HUES6 (cell line): ENCODE data around the gene LUC7L2.
"Not testable (repeated sequence)": the region's sequence is repeated elsewhere in the genome, so short reads cannot be mapped to it uniquely, and the experiment has no call there.

ENCODE experiments used
- H3K27ac ChIP-seq: 2 replicates; pipeline ENCODE4 v1.7.0; 2013; ENCODE audit warnings: low read depth, mild to moderate bottlenecking, low read length, inconsistent platforms
- H3K27me3 ChIP-seq: 2 replicates; pipeline ENCODE4 v1.6.1; 2013; ENCODE audit warnings: low read length; ENCODE audit not compliant: control insufficient read depth, insufficient read depth
- H3K36me3 ChIP-seq: 2 replicates; pipeline ENCODE4 v1.6.1; 2013; ENCODE audit warnings: low read length; ENCODE audit not compliant: control insufficient read depth, insufficient read depth
- H3K4me1 ChIP-seq: 2 replicates; pipeline ENCODE4 v1.6.1; 2013; ENCODE audit warnings: low read length; ENCODE audit not compliant: control insufficient read depth, insufficient read depth
- H3K4me3 ChIP-seq: 2 replicates; pipeline ENCODE4 v1.5.1; 2013; ENCODE audit warnings: low read depth, low read length
- H3K9ac ChIP-seq: one replicate; pipeline ENCODE4 v1.6.1; 2013; ENCODE audit warnings: mild to moderate bottlenecking, low read length
- H3K9me3 ChIP-seq: 2 replicates; pipeline ENCODE4 v1.6.1; 2013; ENCODE audit warnings: low read depth, low read length; ENCODE audit not compliant: control insufficient read depth, insufficient read depth

The LUC7L2 gene

DNA sequence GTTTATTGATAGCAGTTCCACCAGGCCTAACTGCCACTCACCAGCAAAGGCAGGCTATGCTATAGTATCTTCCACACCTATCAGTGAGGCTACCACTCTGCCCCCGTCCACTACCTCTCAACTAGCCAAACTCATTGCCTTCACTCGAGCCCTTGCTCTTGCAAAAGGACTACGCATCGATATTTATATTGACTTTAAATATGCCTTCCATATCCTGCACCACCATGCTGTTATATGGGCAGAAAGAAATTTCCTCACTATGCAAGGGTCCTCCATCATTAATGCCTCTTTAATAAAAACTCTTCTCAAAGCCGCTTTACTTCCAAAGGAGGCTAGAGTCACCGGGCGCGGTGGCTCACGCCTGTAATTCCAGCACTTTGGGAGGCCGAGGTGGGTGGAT is 105.4 kb downstream of the LUC7L2 start:
- H3K9ac ChIP-seq, H3K4me3 ChIP-seq, H3K36me3 ChIP-seq, H3K27ac ChIP-seq, H3K27me3 ChIP-seq: not testable (repeated sequence)
- Histone ChIP-seq H3K4me1 (peaks cover 32% of the 10 kb centered on the region), H3K9me3 (peaks cover 16% of the 10 kb centered on the region)

- not testable (repeated sequence) for H3K36me3 ChIP-seq, H3K4me3 ChIP-seq, H3K27me3 ChIP-seq, H3K27ac ChIP-seq, H3K9ac ChIP-seq
- H3K4me1 ChIP-seq: peaks cover 18% of the 10 kb centered on the region
- peaks cover 16% of the 10 kb centered on the region for H3K9me3 ChIP-seq
Observed at GRCh38 chr7:139467729-139468128, 108.0 kb downstream of the LUC7L2 start.

GRCh38 chr7:139468281-139468680 is 108.6 kb downstream of the LUC7L2 start:
- not testable (repeated sequence) for H3K27ac ChIP-seq, H3K36me3 ChIP-seq, H3K4me3 ChIP-seq, H3K9ac ChIP-seq, H3K27me3 ChIP-seq
- Histone ChIP-seq H3K4me1 (peaks cover 18% of the 10 kb centered on the region), H3K9me3 (peaks cover 13% of the 10 kb centered on the region)

- H3K9ac ChIP-seq: no peak overlapping the region
- H3K27me3 ChIP-seq: no peaks in the 10 kb centered on the region
- no peak overlapping the region for H3K27ac ChIP-seq
- H3K4me1 ChIP-seq: peaks cover 13% of the 10 kb centered on the region
- H3K9me3 ChIP-seq: peaks cover 2% of the 10 kb centered on the region; the same call in 1 of the 2 replicates
- H3K4me3 ChIP-seq: no peak overlapping the region
- peaks cover 9% of the 10 kb centered on the region; the same call in 1 of the 2 replicates for H3K36me3 ChIP-seq
Observed at GRCh38 chr7:139471740-139472353, 112.2 kb downstream of the LUC7L2 start.
